GM18498 (cell line): ENCODE data around the gene MUSTN1.

Source experiments
- ATAC-seq: cut with Tn5 transposase; IDR thresholded peaks from one replicate; pipeline ENCODE4 v1.9.1; 2021; ENCODE audit warnings: mild to moderate bottlenecking, moderate library complexity; ENCODE audit not compliant: unreplicated experiment

The MUSTN1 gene

GRCh38 chr3:52854013-52854412 lies 19.2 kb upstream of the MUSTN1 start:
- no peak for ATAC-seq

GRCh38 chr3:52852419-52852818 lies 17.6 kb upstream of the MUSTN1 start:
- no peak for ATAC-seq

GRCh38 chr3:52851348-52851747 lies 16.5 kb upstream of the MUSTN1 start:
- ATAC-seq, result no peak

GRCh38 chr3:52849656-52850055 lies 14.8 kb upstream of the MUSTN1 start:
- no peak for ATAC-seq

GRCh38 chr3:52848617-52849016 lies 13.8 kb upstream of the MUSTN1 start:
- ATAC-seq, result no peak

- no peak for ATAC-seq
Measured at GRCh38 chr3:52847726-52848125, 12.9 kb upstream of the MUSTN1 start.

GRCh38 chr3:52847241-52847640 lies 12.4 kb upstream of the MUSTN1 start:
- ATAC-seq, result no peak

GRCh38 chr3:52846432-52846965 lies 11.7 kb upstream of the MUSTN1 start:
- no peak for ATAC-seq

GRCh38 chr3:52845691-52846431 lies 11.0 kb upstream of the MUSTN1 start:
- ATAC-seq, result no peak

GRCh38 chr3:52845157-52845556 lies 10.3 kb upstream of the MUSTN1 start:
- no peak for ATAC-seq

- ATAC-seq, result no peak
Measured at GRCh38 chr3:52844290-52844975, 9.6 kb upstream of the MUSTN1 start.

GRCh38 chr3:52843881-52844280 lies 9.1 kb upstream of the MUSTN1 start:
- no peak for ATAC-seq

- ATAC-seq, result no peak
Measured at GRCh38 chr3:52843108-52843865, 8.5 kb upstream of the MUSTN1 start.

GRCh38 chr3:52842424-52842823 lies 7.6 kb upstream of the MUSTN1 start:
- no peak for ATAC-seq

- ATAC-seq, result no peak
Measured at GRCh38 chr3:52841981-52842340, 7.1 kb upstream of the MUSTN1 start.

GRCh38 chr3:52841211-52841980 lies 6.6 kb upstream of the MUSTN1 start:
- ATAC-seq, result no peak

- no peak for ATAC-seq
Measured at GRCh38 chr3:52839892-52840545, 5.2 kb upstream of the MUSTN1 start.

GRCh38 chr3:52839268-52839575 lies 4.4 kb upstream of the MUSTN1 start:
- ATAC-seq, result no peak

GRCh38 chr3:52838561-52839267 lies 3.9 kb upstream of the MUSTN1 start:
- ATAC-seq, result no peak

GRCh38 chr3:52836986-52837385 lies 2.2 kb upstream of the MUSTN1 start:
- ATAC-seq, result no peak
